ENCODE data around the gene FAM171A1.

The FAM171A1 gene

DNA sequence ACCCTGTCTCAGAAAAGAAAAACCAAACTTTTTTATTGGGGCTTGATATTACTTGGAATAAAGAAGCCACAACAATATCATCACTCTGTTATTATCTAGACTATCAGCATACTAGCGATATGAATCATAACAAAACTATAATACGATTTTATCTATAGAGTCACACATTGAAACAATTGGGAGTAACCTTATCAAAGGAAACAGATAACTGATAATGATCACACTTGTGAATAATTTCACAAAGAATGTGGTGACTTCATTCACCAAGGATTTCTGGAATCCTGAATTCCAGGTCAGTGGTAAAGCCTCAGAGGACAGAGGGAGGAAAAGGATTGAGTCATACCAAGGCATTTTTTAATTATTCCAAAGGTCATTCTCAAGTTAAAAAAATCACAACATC lies 170.5 kb downstream of the FAM171A1 start:
- no peak for DNase-seq

DNA sequence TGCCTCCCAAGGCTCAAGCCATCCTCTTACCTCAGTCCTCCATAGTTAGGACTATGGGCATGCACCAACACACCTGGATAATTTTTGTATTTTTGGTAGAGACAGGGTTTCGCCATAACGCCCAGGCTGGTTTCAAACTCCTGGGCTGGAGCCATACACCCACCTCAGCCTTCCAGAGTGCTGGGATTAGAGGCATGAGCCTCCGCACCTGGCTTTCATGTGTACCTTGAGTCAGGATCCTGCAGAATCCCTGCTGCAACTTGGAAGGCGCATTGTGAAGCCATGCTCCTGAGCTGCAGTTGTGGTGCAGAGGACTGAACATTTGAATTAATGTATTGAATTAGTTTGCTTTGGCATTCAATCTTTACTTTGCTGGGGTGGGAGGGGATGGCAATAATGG lies 173.2 kb downstream of the FAM171A1 start:
- no peak for DNase-seq

DNA sequence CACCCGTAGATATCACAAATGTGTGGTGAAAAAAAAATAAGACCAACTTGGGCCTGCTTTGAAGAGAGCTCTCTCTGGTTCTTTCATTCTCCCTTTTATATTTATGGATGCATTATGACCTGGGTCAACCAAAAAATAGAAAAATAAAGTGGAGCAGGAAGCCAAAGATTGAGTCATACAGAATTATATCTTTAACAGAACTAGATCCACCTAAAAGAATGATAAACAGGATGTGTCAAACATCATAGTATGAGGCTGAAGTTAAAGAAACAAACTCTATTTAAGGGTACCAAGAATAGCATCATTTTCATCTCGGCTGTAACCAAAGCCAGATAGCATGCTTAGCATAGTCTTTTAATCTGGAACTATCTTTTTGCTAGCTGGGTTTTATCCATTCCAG lies 173.8 kb downstream of the FAM171A1 start:
- no peak for DNase-seq

DNA sequence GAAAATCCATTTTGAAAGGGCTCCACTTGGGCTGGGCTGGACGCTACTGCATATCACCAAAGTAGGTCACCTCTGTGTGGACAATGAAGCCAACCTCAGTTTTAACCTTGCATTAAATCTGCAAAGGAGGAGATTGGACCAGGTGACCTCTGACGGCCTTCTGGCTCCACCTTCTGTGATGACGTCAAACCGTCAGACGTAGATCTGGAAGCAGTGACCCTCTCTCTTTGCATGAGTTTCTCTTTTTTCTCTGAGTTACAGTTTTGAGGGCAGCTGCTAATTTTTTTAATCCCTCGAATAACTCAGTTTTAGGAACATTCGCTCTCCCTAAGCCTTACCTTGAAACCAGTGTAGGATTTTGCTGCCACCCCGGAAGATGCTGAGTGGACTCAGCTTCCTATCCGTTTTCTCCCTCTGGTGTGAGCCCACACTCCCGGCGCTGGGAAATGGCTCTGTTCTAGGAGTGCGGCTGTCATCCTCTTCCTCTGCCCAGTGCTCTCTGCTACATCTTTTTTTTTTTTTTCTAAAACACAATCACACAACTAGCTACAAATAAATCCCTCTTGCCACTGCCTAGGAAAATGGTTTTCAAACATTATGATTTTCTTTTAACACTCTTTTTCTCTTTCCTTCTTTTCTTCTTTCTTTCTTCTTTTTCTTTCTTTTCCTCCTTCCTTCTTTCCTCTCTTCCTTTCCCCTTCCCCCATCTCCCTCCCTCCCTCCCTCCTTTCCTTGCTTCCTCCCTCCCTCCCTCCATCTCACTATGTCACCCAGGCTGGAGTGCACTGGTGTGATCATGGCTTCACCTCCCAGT lies 174.9 kb downstream of the FAM171A1 start:
- DNase-seq = no peak

DNA sequence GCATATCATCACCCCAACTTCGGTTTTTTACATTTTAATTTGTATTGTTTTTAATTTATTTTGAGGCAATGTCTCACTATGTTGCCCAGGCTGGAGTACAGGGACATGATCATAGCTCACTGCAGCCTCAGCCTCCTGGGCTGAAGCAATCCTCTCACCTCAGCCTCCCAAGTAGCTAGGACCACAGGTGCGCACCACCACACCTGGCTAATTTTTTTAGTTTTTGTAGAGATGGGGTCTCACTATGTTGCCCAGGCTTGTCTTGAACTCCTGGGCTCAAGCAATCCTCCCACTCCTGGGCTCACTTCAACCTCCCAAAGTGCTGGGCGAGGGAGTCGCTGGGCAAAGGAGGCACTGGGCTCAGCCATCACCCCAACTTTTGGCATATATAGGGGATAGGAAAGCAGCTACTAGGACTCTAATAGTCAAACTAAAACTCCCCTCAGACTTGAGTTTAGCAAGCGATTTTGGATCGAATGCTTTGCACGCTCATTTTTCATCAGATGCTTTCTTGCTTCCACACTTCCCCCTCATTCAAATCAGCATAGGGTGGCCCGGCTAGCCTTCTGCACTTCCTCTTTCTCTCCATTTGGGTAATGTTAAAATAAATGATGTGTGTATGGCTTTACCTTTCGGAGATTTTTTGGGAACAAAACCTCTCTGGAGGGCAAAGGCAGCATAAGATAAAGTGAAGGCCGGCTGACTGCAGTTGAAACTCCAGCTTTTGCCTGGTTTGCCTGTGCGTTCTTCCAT lies 181.8 kb downstream of the FAM171A1 start:
- DNase-seq = no peak

DNA sequence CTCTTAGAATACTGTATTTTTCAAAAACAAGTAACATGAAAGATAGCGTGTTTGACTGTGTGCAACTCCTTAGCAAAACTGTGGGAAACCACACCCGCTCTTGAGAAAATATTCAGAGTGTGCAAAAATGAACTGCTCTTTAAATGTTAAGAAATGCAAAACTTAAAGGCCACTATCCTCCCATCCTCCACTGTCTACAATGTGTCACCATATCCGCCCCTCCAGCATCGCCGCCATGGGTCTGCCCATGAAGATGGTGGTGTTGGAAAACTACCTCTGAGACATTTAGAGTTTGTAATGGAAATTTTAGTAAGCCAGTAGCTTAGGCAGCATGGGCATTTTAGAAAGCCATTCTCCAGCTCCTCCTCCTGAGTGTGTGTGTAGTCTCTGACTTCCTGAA lies 182.5 kb downstream of the FAM171A1 start:
- peak; percentile 18 for DNase-seq

DNA sequence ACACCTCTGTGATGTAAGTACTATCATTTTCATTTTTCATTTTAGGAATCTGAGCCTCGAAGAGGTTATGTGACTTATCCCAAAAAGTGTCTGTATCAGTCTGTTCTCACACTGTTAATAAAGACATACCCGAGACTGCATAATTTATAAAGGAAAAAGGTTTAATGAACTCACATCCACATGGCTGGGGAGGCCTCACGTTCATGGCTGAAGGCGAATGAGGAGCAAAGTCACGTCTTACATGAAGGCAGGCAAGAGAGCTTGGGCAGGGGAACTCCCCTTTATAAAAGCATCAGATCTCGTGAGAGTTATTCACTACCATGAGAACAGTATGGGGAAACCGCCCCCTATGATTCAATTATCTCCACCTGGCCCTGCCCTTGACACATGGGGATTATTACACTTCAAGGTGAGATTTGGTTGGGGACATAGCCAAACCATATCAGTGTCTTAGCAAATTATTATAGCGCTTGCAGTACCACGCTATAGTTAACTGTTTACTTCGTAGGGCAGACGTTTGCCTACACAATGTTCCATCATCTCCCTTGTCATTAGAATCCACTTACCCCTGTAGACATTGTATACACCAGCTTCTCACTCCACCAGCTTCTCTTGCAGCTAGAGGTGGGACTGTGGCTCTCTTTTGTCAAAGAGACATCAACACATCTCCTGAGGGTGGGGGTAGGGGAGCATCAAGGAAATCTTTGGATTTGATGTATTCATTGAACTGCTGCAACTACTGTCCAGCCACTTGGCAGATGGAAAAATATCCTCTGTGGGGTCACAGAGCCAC lies 187.2 kb downstream of the FAM171A1 start:
- no peak for DNase-seq

DNA sequence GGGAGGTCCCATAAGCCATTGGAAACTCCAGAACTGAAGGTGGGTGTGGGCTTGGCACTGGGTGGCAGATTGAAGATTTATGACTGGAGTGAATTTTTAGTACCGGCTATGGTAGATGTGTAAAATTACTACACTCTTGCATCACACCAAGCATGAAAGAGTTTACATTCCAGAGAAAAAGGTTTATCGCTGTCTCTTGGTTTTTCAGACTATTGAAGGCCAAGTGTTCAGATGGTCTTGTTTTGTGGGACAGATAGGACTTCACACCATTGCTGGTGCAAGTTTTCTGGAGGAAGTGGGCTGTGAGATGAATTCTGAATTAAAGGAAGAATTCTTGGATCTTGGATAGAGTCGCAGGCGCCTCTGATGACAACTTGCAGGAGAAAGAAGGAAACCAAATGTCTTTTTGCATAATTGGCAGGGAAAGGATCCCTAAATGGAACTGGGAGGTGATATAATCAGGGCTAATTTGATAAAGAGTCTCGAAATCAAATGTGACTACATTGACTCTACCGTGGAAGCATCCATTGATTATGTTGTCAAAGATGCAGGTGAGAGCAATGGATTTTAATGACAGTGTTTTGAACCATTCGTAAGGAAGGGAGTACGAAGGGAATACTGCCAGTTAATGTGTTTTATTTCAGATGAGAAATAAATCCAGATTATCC lies 188.4 kb downstream of the FAM171A1 start:
- no peak for DNase-seq

DNA sequence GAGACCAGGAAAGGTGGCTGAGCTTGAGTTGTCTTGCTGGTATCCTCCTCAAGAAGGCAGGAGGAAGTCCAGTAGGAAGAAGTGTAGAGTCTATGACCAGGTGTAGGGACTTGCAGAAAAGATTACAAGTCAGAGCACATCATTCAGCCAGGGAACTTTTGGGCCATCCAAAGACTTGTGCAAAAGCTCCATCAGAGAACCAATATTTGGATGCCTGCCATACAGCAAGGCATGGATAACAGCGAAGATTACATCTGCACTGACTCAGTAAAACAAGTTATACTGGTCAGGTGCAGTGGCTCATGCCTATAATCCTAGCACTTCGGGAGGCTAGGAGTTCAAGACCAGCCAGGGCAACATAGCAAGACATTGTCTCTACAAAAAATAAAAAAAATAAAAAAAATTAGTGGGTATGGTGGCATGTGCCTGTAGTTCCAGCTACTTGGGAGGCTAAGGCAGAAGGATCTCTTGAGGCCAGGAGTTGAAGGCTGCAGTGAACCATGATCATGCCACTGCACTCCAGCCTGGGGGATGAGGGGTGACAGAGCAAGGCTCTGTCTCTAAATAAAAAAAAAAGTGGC lies 189.4 kb downstream of the FAM171A1 start:
- no peak for DNase-seq

DNA sequence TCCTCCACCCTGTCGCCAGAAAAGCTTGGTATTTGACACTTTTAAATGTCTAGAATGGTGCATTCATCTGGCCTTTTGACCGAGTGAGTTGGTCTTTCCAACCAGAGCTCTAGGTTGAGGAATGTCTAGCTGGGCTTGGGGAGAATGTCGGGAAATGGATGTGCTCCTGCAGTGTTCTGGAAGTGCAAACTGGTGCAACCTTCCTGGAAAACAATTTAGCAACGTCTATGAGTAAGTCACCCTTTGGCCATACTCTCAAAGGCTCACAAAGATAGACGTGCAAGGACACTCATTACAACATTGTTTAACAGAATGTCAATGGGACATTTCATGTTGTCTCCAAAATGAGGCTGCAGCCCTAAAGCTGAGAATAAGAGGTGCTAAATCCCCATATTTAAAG lies 190.4 kb downstream of the FAM171A1 start:
- no peak for DNase-seq

DNA sequence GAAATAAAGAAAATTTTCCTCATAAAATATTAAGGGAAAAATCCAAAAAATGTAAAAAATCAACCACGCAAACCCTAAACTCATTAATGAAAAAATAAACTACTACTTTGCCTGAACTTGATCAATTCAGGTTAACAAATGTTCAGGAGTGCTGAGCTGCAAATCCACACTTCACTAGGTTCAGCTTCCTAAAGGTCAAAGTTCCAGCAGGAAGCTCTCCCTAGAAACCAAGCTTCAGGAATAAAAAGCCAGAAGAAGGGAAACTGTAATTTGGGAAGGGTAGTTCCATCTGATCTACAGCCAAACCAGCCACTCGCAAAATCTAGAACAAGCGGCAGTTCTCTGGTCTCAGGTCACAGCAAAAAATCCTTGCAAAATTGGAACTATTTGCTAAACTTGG lies 194.8 kb downstream of the FAM171A1 start:
- DNase-seq = no peak

DNA sequence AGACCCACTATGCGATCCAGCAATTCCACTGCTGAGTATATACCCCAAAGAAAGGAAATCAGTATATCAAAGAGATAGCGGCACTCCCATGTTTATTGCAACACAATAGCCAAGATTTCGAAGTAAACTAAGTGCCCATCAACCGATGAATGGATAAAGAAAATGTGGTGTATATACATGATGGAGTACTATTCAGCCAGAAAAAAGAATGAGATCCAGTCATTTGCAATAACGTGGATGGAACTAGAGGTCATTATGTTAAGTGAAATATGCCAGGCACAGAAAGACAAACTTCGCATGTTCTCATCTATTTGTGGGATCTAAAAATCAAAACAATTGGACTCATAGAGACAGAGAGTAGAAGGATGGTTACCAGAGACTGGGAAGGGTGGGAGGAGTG lies 195.5 kb downstream of the FAM171A1 start:
- no peak for DNase-seq

DNA sequence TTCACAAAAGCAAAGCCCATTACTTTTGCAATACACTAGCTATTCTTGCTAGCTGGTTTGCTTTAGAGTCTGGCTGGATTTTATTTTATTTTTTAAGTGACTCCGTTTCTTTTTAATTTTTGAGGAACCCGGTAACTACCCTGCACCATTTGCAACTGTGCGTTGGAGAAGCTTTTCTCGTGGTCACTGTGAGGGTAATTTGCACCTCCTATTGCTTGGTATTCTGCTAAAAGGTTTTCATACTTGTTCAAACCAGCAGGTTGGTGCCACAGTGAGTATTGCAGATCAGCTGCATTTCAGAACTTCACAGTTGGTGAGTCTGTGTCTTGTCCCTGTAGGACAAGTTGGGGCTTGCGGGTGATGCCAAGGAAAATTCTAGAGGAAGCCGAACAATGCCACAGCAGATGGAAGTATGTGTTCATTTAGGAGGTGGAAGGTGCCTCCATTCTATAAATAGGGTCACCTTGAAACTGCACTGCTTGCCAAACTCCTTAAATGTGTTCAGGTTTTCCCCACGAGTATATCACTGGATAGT lies 198.7 kb downstream of the FAM171A1 start:
- DNase-seq = no peak

DNA sequence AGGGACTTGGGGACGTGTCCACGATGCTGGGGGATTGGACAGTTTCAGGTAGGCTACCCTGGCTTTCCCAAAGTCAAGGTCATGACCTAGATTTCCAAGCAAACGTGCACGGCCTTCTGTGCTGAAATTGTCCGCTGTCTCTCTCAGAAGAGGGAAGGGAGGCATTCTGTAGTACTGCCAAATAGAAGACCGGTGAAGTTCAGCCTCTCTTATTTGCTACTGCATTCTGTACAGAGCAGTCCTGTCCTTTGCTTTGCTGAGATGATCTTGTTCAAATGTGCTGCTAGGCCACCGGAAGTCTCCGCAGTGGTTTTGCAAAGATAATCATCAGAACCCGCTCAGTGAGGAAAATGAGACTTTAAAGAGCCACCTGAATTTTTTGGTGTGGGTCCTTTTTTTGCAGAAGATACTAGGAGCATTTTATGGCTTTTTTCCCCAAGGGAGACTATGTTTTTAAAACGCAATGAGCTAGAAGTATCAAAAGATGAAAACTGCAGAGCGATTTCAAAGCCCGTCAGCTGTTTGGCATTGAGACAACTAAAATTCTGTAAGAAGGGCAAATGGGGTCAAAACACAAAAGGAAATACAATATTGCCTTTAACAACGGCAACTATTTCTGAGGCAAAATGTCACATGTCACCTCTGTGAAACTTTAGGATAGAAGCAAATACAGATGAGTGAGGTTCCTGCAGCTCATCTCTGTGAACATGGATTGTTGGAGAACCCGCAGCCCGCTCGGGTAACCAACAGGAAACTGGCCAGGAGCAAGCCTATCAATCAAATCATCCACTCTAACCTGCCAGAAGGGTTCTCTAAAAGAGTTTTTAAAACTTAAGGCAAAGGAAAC lies 201.3 kb downstream of the FAM171A1 start:
- DNase-seq = peak; percentile 50

DNA sequence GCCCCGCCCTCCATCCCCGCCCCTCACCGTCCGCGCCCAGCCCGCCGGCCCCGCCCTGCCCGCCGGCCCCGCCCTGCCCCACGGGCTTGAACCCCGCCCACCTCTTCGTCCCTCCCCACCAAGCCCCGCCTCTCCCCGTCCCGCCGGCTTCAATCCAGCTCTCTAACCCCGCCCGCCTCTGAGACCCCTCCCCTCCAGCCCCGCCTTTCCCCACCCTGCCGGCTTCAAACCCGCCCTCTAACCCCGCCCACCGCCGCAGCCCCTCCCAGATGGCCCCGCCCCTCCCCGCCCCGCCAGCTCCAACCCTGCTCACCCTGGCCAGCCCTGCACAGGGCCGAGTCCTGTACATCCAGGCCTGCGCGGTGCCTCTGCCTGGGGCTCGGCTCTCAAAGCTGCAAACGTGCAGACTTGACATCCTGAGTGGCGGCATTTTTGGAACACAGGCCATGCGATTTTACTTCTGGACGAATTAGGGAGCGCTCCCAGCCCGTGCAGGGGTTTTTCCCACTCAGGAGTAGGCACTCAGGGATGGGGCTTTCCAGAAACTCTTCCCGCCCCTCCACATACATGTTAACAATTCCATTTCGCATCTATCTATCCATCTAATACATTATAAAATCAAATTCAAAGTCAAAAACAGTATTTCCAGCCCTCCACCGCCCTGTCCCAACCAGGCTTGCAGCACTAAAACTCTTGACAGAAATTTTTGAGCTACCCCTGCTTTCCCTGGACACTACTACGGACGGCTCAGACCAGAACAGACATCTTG lies 202.1 kb downstream of the FAM171A1 start:
- peak; percentile 96 for DNase-seq

DNA sequence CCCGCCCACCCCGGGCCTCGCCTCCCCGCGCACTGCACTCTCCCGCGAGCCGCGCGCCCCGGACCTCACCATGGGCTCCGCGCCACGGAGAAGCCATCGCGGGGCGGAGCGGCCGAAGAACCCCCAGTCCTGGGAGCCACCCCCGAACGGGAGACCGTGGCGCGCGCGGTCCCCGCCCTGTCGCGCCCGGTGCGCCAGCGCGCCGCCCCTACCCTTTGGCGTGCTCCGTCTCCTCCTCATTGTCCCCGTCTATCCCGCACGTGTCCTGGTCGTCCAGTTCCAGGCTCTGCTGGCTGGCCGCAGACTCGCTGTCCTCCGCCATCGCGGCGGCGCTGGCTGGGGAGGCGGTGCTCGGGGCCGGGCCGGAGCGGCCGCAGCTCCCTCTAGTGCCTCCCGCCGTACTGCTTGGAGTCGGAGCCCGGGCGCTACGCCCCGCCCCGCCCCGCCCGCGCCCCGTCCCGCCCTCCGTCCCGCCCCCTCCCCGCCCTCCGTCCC lies 202.8 kb downstream of the FAM171A1 start, which contains the start of gene NMT2:
TSS of gene NMT2 (minus strand) at position 403 of the 495 bp plus-strand sequence. CDS start at position 322, 81 bp downstream.
- no peak for DNase-seq

DNA sequence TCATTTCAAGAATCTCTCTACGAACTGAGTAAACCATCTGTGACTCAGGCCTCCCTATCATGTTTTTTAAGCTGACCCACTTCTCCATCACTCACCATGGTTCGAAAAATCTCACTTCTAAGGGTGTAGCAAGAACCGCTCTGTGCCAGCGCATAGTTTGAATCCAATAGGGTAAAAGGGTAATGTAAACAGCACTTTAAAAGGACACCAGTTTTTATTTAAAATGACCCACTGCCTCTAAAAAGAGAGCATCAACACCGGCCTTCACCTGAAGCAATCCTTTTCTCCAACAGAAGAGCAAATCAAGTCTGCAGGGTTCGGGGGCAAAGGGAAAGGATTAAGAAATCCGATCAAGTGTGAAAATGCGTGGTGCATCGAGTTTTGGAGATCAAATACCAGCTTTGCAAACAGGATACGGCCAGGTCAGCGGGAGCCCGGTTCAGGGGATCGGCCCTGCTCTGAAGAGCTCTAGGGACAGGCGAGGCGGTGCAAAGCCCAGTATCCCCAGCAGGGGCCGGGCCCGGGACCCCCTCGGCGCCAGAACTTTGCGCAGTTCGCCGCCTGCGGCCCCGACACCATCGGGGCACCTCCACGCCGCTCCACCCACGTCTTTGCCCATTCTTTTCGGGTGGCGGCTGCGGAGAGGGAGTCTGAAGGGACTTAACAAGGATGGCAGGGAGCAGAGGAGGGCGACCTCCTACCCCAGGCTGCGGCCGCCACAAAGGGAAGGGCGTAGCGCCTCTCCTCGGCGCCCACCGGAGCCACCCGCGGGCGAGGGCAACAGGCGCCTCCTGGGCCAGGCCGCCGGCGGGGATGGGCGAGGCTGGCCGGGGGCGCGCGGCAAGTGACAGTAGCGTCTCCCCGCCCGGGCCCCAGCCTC lies 203.4 kb downstream of the FAM171A1 start:
- DNase-seq = peak; percentile 61

DNA sequence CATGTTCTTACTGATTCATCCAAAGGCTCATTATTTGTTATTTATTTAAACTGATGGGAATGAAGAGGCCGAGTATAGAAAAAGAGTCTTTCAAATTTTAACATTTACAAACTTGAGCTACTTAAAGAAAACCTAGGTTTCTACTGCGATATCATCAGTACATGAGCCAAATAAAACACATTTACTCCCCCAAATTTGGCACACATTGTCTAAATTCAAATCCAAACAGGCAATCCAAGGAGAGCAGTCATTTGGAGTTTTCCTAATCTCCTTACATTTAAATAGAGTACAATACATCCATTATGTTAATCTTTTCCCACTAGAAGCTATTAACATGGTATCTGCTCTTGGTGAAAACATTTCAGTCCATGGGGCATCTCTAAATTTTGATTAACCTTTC lies 204.8 kb downstream of the FAM171A1 start:
- no peak for DNase-seq

DNA sequence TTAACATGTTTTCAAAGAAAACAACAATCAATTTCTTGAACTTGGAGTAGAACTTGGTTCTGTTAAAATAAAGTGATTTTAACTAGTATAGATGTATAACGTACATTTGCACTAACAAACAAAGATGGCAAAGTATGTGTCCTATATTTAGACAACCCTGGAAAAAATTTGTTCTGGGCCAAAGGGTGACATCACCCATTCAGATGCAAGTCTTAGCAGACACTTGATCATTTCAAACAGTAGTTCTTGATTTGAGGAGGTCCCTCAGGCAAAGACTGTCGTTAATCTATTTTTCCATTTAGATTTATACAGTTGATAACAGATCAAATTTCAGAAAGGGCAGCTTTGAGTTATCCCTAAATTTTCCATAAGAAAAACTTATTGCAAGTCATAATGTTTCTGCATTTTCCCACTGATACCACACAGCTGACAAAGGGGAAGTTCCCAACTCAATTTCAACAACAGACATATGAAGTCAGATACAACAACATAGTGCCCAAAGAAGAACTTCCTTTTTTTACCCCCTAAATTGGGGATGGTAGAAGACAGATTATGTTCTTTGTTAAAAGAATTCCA lies 207.7 kb downstream of the FAM171A1 start:
- no peak for DNase-seq
